ENCODE data around the gene PAM16.

DNA sequence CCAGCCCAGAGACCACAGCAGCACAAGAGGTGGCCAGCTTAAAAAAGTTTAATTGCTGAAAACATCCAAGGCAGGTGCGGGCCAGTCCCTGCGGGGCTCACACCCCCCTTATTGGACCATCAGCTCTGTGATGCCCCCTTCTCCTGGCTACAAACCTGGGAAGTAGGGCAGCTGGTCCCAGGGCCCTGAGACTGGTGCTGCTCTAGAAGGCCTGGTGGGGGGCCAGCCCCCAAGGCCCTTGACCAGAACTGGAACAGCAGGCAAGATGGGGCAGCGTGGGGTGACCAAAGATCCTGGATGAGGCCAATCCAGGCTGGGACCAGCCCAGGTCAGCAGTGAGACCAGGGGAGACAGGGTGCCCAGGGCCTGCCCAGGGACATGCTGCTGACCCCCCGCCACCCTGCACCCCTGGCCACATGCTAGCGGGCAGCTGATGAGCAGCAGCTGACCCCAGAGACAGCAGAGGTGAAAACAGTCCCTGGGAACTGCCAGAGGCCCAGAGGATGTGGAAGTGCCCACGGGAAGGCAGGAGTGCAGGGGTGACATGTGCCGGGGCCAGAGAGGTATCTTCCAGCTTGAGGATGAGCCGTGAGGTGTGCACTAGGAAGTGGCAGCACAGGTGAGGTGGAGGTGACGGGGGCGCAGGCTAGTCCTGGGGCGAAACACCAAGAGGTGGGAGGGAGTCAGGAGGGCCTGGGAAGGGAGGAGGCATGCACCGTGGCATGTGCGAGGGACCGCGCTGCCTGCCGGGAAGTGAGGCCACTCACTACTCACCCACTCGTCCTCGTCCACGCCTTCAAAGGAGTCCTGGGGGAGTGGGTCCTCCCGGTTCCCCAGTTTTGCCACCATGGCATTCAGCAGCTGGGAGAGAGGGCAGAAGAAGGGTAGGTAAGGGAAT, 3.6 kb upstream of the PAM16 start:
- no peak for TF ChIP-seq POLR2A (IDR thresholded peaks at IDR 0.05)
- TF ChIP-seq, protein P1, sequence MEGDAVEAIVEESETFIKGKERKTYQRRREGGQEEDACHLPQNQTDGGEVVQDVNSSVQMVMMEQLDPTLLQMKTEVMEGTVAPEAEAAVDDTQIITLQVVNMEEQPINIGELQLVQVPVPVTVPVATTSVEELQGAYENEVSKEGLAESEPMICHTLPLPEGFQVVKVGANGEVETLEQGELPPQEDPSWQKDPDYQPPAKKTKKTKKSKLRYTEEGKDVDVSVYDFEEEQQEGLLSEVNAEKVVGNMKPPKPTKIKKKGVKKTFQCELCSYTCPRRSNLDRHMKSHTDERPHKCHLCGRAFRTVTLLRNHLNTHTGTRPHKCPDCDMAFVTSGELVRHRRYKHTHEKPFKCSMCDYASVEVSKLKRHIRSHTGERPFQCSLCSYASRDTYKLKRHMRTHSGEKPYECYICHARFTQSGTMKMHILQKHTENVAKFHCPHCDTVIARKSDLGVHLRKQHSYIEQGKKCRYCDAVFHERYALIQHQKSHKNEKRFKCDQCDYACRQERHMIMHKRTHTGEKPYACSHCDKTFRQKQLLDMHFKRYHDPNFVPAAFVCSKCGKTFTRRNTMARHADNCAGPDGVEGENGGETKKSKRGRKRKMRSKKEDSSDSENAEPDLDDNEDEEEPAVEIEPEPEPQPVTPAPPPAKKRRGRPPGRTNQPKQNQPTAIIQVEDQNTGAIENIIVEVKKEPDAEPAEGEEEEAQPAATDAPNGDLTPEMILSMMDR (IDR thresholded peaks at IDR 0.05), result no peak

Data from lower leg skin (tissue), 3 donors.